NCI-H345 treated with DMSO at 0.1 percent for 48 hours (cell line): Measurements from ENCODE around the gene PRKACA.

Experiments
- DNase-seq: peaks from one replicate; lab custom pipeline; 2025; ENCODE audit not compliant: unreplicated experiment; lab: John Stamatoyannopoulos, UW

The PRKACA gene

DNA sequence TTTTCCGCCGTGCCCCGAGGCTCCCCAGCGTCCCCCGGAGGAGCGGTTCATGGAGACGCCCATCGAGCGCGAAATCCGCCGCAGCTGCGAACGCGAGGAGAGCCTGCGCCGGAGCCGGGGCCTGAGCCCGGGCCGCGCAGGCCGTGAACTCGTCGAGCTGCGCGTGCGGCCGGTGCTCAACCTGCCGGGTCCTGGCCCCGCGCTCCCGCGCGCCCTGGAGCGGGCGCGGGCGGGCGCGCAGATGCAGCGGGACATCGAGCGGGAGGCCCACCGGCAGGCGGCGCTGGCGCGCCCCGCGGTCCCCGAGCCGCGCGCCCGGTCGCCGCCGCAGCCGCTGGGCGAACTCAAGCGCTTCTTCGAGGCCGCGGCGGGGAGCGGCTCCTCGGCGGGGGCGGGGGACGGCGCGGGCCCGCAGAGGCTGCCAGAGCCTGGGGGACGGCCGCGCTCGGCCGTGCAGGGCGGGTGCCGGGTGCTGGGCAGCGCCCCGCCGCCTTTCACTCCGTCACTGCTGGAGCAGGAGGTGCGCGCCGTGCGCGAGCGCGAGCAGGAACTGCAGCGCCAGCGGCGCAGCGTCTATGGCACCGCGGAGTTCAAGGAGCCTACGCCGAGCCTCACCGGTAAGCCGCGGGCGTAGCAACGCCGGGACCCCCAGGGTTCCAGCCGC is 44.2 kb downstream of the PRKACA start:
- DNase-seq = peak; percentile 61

DNA sequence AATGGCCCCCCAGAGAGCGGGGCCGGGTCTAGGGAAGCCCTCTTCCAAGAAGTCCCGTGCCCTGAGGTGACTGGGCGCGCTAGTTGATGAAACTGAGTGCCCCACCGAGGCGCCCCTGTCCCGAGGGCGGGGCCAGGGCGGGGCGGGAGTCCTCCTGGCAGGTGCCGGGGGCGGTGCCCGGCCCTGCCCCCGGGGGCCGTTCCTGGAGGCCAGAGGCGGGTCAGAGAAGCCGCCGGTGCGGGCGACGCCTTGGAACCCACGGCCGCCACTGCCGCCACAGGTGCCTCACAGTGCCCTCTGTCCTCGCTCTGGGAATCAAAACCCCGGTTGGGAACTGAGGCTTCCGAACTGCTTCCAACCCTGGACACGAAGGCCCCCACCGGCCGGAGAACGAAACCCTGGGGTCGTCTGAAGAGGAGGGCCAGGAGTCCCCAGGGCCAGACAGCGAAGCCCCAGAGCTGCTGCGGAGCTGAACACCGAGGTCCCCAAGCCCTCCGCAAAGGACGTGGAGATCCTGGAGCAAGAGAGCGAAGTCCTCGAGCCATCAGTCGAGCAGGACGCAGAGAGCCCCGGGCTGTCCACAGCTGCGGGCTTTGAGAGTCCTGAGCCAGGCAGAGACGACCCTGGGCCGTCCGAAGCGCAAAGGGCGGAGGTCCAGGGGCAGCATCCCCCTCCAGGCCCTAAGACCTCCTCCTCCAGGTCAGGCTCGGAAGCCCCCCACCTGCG is 44.9 kb downstream of the PRKACA start, which contains the start of gene MISP3:
MISP3 (plus strand) TSS at position 252 of the 726 bp plus-strand sequence. CDS start 524 bp downstream, outside the sequence.
- DNase-seq = no peak

DNA sequence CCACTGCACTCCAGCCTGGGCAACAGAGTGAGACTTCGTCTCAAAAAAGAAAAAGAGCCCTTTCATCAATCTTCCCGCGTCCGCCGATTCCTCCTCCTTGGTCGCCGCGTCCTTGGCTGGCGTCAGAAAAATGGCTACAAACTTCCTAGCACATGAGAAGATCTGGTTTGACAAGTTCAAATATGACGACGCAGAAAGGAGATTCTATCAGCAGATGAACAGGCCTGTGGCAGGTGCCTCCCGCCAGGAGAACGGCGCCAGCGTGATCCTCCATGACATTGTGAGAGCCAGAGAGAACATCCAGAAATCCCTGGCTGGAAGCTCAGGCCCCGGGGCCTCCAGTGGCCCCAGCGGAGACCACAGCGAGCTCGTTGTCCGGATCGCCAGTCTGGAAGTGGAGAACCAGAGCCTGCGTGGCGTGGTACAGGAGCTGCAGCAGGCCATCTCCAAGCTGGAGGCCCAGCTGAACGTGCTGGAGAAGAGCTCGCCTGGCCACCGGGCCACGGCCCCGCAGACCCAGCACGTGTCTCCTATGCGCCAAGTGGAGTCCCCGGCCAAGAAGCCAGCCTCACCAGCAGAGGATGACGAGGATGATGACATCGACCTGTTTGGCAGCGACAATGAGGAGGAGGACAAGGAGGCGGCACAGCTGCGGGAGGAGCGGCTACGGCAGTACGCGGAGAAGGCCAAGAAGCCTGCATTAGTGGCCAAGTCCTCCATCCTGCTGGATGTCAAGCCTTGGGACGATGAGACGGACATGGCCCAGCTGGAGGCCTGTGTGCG is 47.1 kb downstream of the PRKACA start:
- DNase-seq = no peak

DNA sequence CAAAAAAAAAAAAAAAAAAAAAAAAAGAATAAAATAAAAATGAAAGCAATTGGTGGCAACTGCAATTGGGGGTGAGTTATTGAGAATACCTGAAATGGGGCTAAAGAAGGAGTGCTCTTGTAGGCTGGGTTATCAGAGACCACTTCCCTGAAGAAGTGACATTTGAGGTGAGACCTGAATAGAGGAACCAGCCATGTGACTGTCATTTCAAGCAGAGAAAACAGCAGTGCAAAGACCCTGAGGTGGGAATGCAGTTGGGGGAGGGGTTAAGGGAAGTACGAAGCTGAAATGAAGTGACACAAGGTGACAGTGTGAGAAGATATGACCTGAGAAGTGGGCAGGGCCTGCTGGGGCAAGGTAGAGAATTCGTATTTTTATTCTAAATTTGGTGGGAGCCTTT is 51.4 kb downstream of the PRKACA start:
- DNase-seq = no peak

DNA sequence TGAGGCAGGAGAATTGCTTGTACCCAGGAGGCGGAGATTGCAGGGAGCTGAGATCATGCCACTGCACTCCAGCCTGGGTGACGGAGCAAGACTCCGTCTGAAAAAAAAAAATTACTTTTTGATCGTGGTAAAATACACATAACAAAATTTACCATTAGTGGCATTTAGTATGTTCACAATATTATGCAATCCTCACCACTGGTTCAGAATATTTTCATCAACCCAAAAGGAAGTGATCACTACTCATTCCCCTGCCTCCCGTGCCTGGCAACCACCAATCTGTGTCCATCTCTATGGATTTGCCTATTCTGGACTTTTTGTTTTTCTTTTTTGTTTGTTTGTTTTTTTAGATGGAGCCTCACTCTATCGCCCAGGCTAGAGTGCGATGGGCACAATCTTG is 54.5 kb downstream of the PRKACA start:
- no peak for DNase-seq

DNA sequence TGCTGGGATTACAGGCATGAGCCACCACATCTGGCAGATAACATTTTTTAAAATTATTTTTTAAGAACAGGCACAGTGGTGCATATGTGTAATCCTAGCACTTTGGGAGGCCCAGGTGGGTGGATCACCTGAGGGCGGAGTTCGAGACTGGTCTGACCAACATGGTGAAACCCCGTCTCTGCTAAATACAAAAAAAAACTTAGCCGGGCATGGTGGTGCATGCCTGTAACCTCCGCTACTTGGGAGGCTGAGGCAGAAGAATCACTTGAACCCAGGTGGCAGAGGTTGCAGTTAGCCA is 55.1 kb downstream of the PRKACA start:
- no peak for DNase-seq

DNA sequence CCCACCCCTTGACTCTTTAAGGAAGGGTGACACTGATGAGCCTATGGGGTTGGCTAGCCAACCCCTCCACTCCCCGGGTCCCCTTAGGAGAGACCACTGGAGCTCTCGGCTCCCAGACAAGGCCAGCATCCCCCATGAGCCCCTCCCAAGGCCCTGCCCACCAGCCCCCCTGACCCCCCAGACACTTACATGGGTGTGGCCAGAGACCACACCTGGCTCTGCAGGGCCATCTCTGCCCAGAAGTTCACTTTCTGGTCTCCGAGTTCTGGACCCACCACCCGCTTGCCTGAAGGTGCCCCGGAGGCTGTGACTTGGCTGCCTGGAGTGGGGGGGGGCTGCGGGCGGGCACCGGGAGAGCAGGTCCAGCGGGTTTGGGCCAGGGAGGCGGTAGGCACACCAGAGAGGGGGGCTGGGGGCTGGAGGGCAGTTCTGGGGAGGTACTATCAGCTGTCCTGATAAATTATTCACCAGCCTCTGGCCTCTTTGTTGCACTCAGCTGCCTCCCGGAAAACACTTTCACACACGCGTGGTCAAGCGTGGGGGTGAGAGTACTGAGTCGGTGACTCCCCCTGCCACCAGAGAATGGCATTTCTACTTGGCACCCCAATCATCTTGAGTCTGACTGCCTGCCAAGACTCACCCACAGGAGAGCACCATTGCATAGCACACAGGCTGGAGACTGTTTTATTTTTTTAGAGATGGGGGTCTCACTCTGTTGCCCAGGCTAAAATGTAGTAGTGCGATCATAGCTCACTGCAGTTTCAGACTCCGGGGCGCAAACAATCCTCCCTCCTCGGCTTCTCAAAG is 55.6 kb downstream of the PRKACA start, which contains the start of gene PALM3:
PALM3 (minus strand) TSS at position 326 of the 807 bp plus-strand sequence; CDS start at position 230, 96 bp downstream.
- no peak for DNase-seq

DNA sequence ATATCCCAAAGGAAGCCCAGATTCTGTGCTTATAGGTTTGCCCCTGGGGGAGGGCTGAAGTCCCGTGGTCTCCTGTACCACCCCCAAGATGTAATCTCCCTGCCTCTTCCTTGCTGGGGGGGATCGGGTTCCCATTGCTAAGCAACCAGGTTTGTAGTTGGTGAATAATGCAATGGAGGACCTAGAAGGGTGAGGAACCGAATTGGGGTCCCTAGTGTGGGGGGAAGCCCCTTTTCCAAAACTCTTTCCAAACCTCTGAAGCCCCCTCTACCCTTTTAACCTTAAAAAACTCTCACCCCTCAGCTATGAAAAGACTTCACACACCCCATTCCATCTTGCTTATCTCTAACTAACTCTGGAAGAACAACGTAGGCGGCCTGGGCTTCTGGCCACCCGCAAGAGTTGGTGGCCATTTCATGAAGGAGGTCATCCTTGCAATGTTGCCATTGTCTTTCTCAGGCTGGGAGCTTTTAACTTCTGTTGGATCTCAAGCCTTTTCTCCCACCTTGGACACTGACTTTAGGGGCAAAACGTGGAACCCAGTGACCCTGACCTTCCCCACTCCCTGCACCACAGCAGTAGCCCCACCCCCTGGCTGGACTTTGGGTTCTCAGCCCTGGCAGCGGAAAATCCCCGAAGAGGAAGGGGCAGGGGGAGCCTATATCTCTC is 56.3 kb downstream of the PRKACA start:
- DNase-seq = no peak

DNA sequence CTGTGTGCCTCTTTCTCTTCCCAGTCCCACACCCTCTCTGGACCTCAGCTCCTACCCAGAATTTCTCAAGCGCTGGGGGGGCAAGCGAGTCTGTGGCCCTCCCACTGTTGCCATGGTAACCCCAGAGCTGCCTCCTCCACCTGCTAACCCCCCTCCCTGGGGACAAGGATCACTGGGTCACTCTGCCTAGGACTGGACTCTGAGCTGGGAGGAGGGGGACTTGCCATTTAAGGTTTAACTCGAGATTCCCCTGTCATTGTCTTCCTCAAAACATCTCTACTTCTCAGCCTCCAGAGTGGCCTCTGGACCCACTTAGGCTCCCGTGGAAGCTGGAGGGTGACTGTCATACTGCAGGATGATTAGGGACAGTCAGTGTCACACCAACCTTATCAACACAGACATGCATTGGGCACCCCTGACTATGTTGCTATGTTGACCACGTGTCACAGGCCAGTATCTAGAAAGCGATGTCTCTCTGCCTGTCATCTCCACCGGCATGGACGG is 57.9 kb downstream of the PRKACA start:
- DNase-seq = no peak

DNA sequence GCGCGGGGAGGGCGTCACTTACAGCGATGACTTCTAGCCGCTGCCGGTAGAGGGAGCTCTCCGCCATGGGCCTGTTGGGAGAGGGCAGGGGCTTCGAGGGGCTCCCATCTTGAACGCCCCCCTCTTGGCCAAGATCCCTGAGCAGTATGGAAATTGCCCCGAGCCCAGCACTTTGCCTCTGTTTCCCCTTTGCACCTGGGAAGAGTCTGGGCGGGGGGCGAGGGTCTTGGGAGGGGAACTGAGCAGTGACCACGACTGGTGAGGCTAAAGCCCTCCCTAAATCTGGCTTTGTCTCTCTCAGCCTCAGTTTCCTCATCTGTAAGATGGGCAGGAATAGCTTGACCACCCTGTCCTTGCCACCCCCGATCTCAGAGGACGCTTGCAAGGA is 58.5 kb downstream of the PRKACA start:
- DNase-seq = no peak

DNA sequence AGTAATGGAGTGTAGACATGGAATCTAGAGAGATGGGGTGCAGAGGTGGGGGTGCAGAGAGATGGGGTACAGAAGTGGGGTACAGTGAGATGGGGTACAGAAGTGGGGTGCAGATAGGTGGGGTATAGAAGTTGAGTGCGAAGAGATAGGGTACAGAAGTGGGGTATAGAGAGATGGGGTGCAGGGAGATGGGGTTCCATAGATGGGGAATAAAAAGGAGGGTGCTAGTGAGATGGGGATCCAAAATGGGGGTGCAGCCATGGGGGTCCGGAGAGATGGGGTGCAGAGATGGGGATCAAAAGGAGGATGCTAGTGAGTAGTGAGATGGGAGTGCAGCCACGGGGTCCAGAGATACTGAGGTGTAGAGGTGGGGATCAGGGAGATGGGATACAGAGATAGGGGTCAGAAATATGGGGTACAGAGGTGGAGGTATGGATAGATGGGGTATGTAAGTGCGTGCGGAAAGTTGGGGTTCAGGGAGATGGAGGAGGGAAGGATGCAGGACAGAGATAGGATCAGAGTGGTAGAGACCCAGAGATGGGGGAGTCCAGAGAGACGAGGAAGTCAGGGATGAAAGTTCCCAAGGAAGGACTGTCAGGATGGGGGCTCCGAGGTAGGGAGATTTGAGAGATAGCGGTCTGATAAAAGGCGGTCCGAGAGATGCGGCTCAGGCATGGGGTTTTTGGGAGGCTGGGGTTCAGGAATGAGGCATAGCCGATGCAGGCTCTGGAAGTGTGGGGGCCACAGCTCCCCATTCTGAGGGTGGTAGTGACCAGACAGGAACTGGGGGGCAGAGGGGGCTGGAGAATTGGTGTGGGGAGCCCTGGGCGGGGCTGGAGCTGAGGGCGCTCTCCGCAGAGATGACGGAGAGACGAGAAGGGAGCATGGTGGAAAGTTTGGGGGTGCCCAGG is 59.1 kb downstream of the PRKACA start:
- no peak for DNase-seq

DNA sequence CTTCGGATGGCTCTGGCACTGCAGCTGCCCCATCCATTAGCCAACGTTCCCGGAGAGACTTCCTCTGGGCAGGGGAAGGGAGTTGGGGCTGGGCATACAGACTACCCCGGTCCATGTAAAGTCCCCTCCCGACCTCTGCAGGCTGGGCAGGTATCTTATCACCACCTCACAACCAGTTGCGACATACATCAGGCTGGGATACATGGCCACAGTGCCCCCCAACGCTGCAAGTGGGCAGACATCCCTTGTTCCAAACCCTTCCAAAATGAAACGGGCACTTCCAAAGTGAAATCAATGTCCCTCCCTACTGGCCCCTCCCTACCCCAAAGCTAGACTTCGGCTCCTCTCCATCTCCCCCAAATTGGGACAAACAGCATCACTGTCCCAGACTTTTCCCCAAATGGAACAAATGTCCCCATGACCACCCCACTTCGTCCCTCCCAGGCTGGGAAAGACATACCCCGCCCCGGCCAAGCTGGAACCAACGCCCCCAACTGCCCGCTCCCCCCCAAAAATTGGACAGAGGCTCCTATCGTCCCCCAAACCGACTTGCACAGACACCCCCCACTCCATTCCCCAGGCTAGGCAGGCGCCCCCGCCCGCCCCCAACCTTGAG is 60.7 kb downstream of the PRKACA start:
- no peak for DNase-seq

DNA sequence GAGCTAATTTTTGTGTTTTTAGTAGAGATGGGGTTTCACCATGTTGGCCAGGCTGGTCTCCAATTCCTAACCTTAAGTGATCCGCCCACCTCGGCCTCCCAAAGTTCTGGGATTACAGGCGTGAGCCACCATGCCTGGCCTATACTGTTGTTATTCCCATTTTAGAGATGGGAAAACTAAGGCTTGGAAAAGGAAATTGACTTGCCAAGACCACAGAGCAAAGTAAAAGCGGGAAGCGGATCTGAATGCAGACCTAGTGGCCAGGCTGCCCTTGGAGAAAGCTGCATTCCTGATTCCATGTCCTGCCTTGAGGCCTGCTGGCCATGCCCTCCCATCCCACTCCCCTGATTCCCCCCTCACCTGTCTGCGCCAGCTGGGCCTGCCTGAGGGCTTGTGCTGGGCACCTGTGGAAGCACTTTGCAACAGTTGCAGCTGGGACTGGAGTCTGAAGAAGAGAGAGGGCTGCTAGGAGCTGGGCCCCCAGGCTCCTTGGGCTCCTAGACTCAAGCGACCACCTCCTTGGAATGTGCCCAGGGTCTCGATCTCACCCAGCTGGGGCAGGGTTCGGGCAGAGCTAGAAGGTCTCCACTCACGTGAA is 61.4 kb downstream of the PRKACA start:
- DNase-seq = no peak

DNA sequence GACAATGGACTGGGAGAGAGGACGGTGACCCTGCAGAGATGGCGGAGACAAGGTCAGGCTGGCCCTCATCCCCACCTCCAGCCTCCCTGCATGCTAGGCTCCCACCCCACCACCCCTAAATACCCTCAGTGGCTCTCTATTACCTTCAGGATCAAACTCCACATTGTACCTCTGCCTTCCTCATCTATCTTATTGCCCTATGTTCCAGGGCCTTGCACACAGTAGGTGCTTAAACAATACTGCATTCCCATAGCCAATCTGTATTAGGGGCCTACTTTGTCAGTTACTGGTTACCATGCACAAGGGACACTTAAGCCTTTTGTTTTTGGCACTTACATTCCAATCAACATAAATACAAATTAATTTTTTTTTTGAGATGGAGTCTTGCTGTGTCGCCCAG is 62.2 kb downstream of the PRKACA start:
- no peak for DNase-seq

DNA sequence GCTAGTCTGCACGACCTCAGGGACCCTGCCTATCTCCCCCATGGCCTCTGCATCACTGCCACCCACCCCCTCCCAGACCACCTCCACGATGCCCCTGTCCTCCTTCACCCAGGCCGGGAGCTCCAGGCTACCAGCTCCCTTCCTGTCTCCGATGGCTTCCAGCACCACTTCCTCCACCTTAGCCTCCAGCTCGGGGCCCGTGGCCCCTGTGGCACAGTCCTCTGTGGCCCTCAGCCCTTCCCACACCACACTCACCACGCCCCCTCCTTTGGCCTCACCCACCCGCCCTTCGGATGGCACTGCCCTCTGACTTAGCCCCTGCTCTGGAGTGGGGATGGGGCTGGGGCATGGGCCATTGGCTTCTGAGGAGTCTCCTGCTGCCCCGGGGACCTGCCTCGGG is 62.8 kb downstream of the PRKACA start:
- DNase-seq = no peak

DNA sequence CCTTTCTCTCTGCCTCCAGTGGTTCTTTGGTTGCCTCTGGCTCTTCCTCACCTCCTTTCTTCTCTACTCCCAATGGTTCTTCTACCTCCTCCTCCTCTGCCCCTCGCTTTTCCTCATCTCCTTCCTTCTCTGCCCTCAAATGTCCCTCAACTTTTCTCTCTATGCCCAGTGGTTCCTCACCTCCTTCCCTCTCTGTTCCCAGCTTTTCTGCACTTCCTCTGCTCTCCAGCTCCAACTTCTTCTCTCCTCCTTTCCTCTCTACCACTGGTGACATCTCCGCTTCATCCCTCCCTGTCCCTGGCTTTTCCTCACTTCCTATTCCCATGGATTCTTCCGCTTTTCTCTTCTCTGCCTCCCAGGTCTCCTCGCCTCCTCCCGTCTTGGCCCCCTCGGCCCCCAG is 63.5 kb downstream of the PRKACA start:
- DNase-seq = no peak

DNA sequence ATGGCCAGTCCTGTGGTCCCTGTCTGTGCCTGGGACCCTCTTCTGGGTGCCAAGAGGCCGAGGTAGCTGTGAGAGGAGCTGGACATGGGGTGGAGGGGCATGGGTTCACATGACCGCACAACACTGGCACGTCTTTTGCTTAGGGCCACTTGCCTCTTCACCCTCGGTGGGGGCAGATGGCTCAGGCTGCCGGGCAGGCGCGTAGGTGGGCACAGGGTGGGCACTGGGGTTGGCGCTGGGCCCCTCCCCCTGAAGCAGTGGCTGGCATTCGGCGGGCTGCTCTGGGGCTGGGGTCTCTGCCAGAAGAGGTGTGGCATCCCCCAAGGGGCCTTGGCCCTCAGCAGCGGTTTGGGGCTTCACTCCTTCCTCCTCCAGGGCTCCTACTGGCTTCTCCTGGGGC is 64.1 kb downstream of the PRKACA start:
- no peak for DNase-seq

DNA sequence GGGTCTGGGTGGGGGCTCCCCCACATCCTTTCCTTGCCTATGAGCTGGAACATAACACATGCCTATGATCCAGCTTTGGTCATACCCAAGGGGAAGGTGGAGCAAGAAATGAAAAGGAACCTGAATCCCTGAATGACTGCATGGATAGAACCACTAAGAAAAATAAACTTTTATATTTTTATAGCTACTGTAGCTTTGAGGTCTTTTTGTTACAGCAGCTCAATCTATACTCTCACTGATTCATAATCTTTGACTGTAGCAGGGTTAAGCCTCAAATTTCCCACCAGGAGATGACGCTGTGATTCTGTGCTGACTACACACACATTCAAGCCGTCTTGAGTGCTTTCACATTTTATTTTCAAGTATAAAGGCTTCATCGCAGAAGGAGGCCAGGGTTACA is 64.5 kb downstream of the PRKACA start:
- no peak for DNase-seq

DNA sequence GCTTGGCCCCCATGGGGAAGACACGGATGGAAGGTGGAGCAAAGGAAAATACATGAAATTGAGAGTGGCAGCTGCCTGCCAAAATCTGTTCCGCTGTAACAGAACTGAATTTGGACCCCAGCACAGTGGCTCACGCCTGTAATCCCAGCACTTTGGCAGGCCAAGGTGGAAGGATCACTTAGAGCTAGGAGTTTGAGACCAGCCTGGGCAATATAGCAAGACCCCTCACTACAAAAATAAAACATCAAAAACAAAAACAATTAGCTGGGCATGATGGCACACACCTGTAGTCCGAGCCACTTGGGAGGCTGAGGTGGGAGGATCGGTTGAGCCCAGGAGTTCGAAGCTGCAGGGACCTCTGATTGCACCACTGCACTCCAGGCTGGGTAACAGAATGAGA is 65.1 kb downstream of the PRKACA start:
- no peak for DNase-seq
